ENCODE measurements around the gene MGAT4B.
"Not testable (repeated sequence)": the region's sequence is repeated elsewhere in the genome, so short reads cannot be mapped to it uniquely, and the experiment has no call there.

MGAT4B gene

DNA sequence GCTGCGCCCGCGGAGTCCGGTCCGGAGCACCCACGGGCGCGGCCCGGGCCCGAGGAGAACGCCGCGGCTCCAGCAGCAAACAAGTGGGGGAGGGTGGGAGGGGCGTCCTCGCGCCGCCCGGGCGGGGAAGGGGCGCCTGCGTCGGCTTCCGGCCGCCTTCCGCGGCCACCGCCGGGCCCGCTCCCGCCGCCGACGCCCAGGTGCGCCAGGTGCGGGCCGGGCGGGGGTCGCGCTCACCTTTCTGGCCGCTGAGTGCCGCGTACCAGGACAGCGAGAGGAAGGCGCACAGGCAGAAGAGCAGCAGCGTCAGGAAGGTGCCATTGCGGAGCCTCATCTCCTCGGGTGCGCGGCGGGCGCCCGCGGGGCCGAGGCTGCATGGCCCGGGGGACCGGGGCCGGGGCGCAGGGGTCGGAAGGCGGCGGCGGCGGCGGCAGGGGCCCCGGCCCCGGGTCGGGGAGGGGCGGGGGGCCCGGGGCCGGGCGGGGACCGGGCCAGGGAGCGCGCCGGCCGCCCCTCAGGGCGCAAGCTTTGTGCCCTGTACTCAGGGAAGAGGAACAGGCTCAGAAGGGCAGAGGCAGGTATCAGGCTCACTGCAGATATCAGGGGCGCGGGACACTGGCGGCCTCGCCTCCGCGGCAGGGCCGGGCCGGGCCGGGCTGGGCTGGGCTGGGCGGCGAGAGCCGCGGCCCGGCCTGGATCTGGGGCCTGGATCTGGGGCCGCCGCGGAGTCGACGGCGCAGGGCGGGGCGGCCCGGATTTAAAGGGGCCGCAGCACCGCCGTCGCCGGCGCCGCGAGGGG is at the start of gene MGAT4B:
Gene MGAT4B, minus strand, starts transcription at position 617 of the 799 bp plus-strand sequence. Its CDS starts 283 bp downstream, at position 334.
- H3K36me3 Mint-ChIP-seq (ENCODE audit: low read depth) = peaks cover 3% of the 10 kb centered on the region
- H3K27ac Mint-ChIP-seq = no peak within 1 kb of the TSS
- no peaks in the 10 kb centered on the region for H3K9me3 Mint-ChIP-seq
- peaks cover 34% of the 10 kb centered on the region for H3K4me1 Mint-ChIP-seq
- DNase-seq (peak; percentile 74), ATAC-seq (peak; percentile 60)
- no peaks in the 10 kb centered on the region for H3K27me3 Mint-ChIP-seq
- H3K4me3 Mint-ChIP-seq = peak within 1 kb of the TSS; percentile 78

- Mint-ChIP-seq H3K4me3 (no peak overlapping the region), H3K9me3 (no peaks in the 10 kb centered on the region), H3K4me1 (peaks cover 24% of the 10 kb centered on the region), H3K27me3 (no peaks in the 10 kb centered on the region), H3K27ac (no peak overlapping the region), H3K36me3 (ENCODE audit: low read depth) (peaks cover 5% of the 10 kb centered on the region)
- ATAC-seq = no peak
- DNase-seq = no peak
Measured at GRCh38 chr5:179854356-179854755, 47.7 kb upstream of the MGAT4B start.

DNA sequence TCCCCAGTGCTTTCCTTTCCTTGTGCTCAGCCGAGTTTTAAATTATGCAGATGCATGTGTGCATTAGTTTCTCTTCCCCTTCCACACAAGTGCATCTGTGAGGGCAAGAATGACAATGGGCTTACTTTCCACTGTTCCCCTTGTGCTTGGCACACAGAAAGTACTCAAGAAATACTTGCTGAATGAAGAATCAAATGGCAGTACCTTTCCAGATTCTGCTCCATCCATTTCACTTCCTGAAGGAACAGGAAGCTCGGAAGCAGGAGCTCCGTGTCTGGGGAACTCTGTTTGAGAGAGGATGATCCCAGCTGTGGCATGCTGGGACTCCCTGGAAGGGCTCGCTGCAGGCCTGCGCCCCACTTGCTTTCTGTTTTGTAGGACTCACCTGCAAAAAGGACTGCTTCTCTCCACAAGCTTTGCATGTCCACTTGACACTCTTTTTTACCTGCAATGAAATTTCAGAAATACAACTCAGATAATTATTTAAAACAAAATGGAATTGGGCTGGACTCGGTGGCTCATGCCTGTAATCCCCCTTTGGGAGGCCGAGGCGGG is 46.4 kb upstream of the MGAT4B start:
- no peaks in the 10 kb centered on the region for H3K27me3 Mint-ChIP-seq
- peaks cover 5% of the 10 kb centered on the region for H3K36me3 Mint-ChIP-seq (ENCODE audit: low read depth)
- no peak for ATAC-seq
- no peaks in the 10 kb centered on the region for H3K9me3 Mint-ChIP-seq
- H3K27ac Mint-ChIP-seq = no peak overlapping the region
- peaks cover 18% of the 10 kb centered on the region for H3K4me1 Mint-ChIP-seq
- DNase-seq = no peak
- H3K4me3 Mint-ChIP-seq = no peak overlapping the region

GRCh38 chr5:179841621-179842020 is 35.0 kb upstream of the MGAT4B start:
- ATAC-seq = no peak
- no peak overlapping the region for H3K27ac Mint-ChIP-seq
- peaks cover 10% of the 10 kb centered on the region for H3K4me1 Mint-ChIP-seq
- peaks cover 32% of the 10 kb centered on the region for H3K36me3 Mint-ChIP-seq (ENCODE audit: low read depth)
- peaks cover 5% of the 10 kb centered on the region for H3K9me3 Mint-ChIP-seq
- DNase-seq = no peak
- no peaks in the 10 kb centered on the region for H3K27me3 Mint-ChIP-seq
- no peak overlapping the region for H3K4me3 Mint-ChIP-seq

GRCh38 chr5:179840766-179841165 is 34.1 kb upstream of the MGAT4B start:
- H3K4me3 Mint-ChIP-seq = no peak overlapping the region
- peaks cover 5% of the 10 kb centered on the region for H3K9me3 Mint-ChIP-seq
- peaks cover 18% of the 10 kb centered on the region for H3K4me1 Mint-ChIP-seq
- H3K27ac Mint-ChIP-seq = no peak overlapping the region
- ATAC-seq (no peak), DNase-seq (no peak)
- H3K36me3 Mint-ChIP-seq (ENCODE audit: low read depth) = peaks cover 36% of the 10 kb centered on the region
- H3K27me3 Mint-ChIP-seq = no peaks in the 10 kb centered on the region

DNA sequence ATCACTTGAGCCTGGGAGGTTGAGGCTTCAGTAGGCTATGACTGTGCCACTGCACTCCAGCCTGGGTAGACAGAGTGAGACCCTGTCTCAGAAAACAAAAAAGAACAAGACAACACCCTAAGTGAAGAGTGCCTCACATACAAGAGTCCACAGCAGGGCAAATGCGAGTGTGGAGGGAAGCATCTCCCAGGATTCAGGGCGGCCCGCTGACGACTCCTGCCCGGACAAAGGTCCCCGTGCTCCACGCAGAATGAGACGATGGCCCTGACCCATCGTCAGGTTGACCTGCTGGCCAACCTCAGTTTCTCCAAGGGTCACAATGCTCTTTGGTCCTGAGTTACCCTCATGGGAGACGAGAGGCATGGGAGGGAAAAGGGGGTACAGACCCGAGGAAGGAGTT is 33.7 kb upstream of the MGAT4B start:
- Mint-ChIP-seq H3K27ac (no peak overlapping the region), H3K9me3 (peaks cover 5% of the 10 kb centered on the region), H3K27me3 (no peaks in the 10 kb centered on the region), H3K4me1 (peaks cover 19% of the 10 kb centered on the region), H3K36me3 (ENCODE audit: low read depth) (peaks cover 38% of the 10 kb centered on the region), H3K4me3 (no peak overlapping the region)
- ATAC-seq (no peak), DNase-seq (no peak)

GRCh38 chr5:179839328-179840256 is 32.9 kb upstream of the MGAT4B start:
- ATAC-seq (no peak), DNase-seq (no peak)
- no peaks in the 10 kb centered on the region for H3K27me3 Mint-ChIP-seq

DNA sequence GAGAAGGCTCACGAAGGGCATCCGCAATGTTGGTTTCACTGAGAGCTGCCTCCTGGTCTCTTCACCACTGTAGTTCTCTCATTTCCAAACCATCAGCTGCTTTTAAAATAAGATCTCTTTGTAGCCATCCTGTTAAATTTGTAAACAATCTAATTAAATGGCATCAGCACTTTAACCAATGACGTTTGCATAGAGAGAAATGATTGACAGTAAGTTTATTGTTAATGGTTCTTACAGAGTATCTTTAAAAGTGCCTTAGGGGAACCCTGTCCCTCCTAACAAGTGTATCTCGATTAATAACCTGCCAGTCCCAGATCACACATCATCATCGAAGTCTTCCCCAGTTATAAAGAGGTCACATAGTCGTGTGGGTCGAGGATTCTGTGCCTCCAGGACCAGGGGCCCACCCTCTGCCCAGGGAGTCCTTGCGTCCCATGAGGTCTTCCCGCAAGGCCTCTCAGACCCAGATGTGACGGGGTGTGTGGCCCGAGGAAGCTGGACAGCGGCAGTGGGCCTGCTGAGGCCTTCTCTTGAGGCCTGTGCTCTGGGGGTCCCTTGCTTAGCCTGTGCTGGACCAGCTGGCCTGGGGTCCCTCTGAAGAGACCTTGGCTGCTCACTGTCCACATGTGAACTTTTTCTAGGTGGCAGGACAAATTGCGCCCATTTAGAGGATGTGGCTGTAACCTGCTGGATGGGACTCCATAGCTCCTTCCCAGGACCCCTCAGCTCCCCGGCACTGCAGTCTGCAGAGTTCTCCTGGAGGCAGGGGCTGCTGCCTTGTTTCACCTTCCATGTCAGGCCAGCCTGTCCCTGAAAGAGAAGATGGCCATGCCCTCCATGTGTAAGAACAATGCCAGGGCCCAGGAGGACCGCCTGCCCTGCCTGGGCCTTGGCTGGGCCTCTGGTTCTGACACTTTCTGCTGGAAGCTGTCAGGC is 30.7 kb upstream of the MGAT4B start:
- ATAC-seq (no peak), DNase-seq (no peak)
- Mint-ChIP-seq H3K4me1 (peaks cover 19% of the 10 kb centered on the region), H3K27ac (peak overlapping the region; percentile 90), H3K36me3 (ENCODE audit: low read depth) (peaks cover 49% of the 10 kb centered on the region), H3K9me3 (no peaks in the 10 kb centered on the region), H3K27me3 (no peaks in the 10 kb centered on the region), H3K4me3 (no peak overlapping the region)

More at GRCh38 chr5:179839328-179840256, 32.9 kb upstream of the MGAT4B start:
- Mint-ChIP-seq H3K27ac (no peak overlapping the region), H3K4me3 (no peak overlapping the region), H3K9me3 (no peaks in the 10 kb centered on the region), H3K4me1 (peaks cover 19% of the 10 kb centered on the region), H3K36me3 (ENCODE audit: low read depth) (peaks cover 35% of the 10 kb centered on the region)

DNA sequence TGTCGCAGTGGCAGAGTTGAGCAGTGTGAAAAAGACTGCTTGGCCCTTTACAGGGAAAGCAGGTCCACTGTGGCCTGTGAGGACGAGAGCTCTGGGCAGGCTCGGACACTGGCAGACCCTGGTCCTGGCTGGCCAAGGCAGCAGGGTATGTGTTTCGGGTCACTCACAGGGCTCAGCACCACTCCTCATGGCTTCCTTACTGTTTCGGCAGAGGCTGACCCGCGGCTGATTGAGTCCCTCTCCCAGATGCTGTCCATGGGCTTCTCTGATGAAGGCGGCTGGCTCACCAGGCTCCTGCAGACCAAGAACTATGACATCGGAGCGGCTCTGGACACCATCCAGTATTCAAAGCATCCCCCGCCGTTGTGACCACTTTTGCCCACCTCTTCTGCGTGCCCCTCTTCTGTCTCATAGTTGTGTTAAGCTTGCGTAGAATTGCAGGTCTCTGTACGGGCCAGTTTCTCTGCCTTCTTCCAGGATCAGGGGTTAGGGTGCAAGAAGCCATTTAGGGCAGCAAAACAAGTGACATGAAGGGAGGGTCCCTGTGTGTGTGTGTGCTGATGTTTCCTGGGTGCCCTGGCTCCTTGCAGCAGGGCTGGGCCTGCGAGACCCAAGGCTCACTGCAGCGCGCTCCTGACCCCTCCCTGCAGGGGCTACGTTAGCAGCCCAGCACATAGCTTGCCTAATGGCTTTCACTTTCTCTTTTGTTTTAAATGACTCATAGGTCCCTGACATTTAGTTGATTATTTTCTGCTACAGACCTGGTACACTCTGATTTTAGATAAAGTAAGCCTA is 29.8 kb upstream of the MGAT4B start:
- Mint-ChIP-seq H3K36me3 (ENCODE audit: low read depth) (peaks cover 49% of the 10 kb centered on the region), H3K4me3 (peak overlapping the region; percentile 21), H3K27ac (peak overlapping the region; percentile 90), H3K4me1 (peaks cover 19% of the 10 kb centered on the region), H3K27me3 (no peaks in the 10 kb centered on the region), H3K9me3 (no peaks in the 10 kb centered on the region)
- ATAC-seq (peak; percentile 97), DNase-seq (peak; percentile 45)

DNA sequence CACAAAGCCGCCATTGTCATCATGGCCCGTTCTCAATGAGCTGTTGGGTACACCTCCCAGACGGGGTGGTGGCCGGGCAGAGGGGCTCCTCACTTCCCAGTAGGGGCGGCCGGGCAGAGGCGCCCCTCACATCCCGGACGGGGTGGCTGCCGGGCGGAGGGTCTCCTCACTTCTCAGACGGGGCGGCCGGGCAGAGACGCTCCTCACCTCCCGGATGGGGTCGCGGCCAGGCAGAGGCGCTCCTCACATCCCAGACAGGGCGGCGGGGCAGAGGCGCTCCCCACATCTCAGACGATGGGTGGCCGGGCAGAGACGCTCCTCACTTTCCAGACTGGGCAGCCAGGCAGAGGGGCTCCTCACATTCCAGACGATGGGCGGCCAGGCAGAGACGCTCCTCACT is 28.2 kb upstream of the MGAT4B start:
- peaks cover 52% of the 10 kb centered on the region for H3K36me3 Mint-ChIP-seq (ENCODE audit: low read depth)
- H3K27ac Mint-ChIP-seq, H3K9me3 Mint-ChIP-seq, ATAC-seq, H3K4me3 Mint-ChIP-seq, DNase-seq, H3K27me3 Mint-ChIP-seq: not testable (repeated sequence)
- peaks cover 21% of the 10 kb centered on the region for H3K4me1 Mint-ChIP-seq

DNA sequence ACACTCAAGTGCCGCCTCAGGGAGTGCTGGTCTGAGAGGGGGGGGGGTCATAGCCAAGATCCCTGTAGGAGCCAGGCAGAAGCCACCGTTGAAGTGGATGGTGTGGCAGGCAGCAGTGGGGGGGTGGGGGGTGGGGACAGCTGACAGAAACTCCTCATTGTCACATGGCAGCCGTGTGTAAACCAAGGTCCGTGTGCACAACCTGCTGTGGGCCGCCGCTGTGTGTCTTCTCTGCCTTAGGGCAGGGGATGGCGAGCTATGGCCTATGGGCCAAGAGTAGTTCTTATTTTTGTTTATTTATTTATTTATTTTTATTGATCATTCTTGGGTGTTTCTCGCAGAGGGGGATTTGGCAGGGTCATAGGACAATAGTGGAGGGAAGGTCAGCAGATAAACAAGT is 27.5 kb upstream of the MGAT4B start:
- Mint-ChIP-seq H3K27me3 (no peaks in the 10 kb centered on the region), H3K27ac (no peak overlapping the region), H3K9me3 (no peaks in the 10 kb centered on the region), H3K4me1 (peaks cover 21% of the 10 kb centered on the region), H3K4me3 (no peak overlapping the region), H3K36me3 (ENCODE audit: low read depth) (peaks cover 59% of the 10 kb centered on the region)
- no peak for DNase-seq
- no peak for ATAC-seq

DNA sequence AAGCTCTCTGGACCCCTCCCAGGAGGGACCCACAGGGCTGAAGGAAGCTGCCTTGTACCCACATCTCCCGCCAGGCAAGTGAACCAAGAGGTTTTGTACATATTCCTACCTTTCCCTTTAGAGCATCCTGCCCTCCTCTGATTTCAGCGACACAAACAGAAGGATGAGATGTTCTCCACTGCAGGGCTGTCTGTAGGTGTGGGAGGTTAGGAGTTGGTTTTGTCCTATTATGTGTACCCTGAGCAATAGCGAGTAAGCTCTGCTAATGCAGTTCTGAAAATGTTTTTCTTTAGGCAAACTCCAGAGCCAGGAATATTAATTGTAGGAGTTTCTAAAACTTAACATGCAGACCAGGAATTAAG is 27.0 kb upstream of the MGAT4B start:
- DNase-seq (no peak), ATAC-seq (no peak)
- Mint-ChIP-seq H3K27ac (peak overlapping the region; percentile 19), H3K36me3 (ENCODE audit: low read depth) (peaks cover 61% of the 10 kb centered on the region), H3K9me3 (no peaks in the 10 kb centered on the region), H3K4me3 (no peak overlapping the region), H3K4me1 (peaks cover 22% of the 10 kb centered on the region), H3K27me3 (no peaks in the 10 kb centered on the region)

DNA sequence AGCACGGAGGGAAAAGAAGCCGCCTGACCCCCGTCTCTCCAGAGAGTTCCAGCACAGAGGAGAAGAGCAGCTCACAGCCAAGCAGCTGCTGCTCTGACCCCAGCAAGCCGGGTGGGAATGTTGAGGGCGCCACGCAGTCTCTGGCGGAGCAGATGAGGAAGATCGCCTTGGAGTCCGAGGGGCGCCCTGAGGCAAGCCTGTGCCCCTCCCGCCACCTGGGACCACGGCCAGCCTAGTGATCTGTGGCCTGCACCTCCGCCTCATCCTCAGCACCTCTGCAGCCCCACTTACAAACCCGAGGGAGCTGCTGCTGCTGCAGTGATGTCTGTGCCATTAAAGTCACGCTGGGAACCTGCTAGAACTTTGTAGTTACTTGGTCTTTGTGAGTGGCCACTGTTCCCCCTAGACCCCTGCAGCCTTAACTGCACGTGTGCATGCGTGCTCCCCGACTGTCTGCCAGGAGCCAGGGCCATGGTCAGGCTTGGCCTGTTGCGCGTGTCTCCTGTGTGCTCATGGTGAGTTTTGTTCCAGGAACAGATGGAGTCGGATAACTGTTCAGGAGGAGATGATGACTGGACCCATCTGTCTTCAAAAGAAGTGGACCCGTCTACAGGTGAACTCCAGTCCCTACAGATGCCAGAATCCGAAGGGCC is 26.5 kb upstream of the MGAT4B start:
- no peaks in the 10 kb centered on the region for H3K27me3 Mint-ChIP-seq
- no peak for ATAC-seq
- peaks cover 23% of the 10 kb centered on the region for H3K4me1 Mint-ChIP-seq
- no peak for DNase-seq
- H3K4me3 Mint-ChIP-seq = no peak overlapping the region
- H3K9me3 Mint-ChIP-seq = no peaks in the 10 kb centered on the region
- H3K36me3 Mint-ChIP-seq (ENCODE audit: low read depth) = peaks cover 60% of the 10 kb centered on the region
- peak overlapping the region; percentile 19 for H3K27ac Mint-ChIP-seq
